ENCODE data around the gene PDGFD.

Gene PDGFD

DNA sequence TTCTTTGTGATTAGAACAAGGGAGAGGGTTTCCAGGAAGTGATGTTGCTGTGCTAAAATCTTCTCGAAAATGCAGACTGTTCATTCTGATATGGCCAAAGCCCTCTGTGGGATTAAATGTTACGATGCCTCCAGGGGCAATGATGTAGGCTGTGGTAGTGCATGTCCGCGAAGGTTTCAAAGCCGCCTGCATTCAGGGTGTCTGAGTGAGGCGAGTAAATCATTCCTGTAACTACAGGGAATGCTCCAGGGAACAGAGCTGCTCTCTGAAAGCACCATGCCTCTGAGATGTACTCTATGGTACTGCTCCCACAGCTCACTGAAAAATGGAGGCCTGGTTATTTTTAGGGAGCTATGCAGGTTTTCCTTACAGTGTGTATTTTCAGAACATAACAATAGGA, 21.2 kb downstream of the PDGFD start:
- DNase-seq, result no peak

DNA sequence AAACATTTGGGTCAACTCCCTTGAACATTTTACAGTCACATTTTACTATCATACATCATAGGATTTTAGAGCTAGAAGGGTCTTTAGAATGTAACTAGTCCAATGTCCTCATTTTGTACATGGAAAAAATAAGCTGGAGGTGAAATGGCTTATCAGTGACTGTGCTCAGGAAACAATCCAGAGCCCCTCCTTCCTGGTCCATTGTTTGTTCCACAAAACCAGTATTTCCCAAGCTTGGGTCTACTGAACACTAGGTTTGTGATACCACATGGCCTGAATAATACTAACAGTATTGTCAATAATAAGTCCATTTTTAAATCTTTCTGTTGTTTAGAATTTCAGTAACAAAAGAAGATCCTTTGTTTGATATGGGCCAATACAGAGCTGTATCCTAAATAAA, 27.1 kb downstream of the PDGFD start:
- no peak for DNase-seq

DNA sequence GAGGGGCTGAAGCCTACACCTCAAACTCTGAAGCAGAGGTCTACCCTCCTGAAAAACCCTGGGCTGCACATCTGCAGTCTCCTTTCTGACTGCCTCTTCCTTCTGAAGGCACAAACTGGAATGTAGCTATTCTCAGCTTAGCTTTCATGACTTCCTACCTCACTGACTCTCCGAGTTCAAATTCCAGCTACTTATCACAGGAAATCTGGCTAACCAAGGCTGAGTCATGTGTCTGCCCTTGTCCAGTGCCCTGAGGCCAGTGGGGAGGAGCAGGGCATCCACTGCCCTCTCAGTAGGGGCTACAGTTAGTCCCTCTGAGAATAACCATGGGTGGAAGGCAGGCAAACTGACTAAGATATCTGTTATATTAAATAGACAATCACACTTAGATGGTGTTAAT, 29.2 kb downstream of the PDGFD start:
- DNase-seq, result no peak

DNA sequence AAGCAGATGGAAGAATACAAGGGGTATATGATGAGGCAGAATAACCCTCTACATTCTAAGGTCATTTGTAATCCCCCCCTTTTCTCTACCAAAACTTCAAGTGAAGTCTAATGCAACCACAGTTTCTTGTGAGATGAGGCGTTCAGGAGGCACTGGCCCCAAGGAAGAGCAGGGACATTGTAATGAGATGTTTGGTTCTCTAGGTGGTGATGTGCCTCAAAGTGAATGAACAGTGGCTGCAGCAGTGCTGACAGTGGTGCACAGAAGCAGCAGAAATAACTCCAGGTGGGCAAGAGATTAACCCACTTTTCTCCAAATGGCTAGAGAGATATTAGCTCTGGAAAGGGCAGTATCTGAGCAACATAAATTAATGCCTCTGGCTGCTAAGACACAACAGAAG, 33.8 kb downstream of the PDGFD start:
- DNase-seq, result no peak

DNA sequence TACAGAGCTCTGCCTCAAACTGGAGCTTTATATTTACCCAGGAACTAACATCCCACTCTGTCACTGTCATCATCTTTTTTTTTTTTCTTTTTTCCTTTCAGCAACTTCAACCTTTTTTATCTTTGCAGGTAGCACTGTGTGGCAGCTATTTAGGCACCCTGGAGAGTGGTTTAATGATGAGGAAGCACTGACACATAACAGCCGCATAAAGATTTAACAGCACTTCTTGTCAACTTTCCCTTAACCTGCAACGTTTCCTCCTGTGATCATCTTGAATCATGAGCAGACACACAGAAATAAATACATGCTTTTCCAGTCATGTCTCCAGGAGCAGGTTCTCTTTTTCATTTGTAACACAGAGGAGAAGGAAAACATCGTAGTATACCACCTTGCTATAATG, 34.8 kb downstream of the PDGFD start:
- DNase-seq, result no peak

DNA sequence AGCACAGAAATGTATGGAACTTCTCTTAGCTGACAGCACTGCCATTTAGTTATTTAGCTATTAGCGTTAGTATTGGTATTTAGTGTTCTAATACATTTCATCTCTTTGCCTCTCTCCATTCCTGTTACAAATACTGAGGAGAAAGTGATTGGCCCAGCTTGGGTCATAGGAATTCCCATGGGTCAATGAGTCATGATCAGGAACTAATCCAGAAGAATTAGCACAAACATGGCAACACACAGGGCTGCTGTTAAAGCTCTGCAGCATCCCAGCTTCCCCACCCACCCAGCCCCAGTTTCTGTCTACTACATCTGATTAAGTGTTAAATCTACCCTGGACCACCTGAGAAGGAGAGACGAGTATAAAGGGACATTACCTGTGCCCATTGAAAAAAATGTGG, 36.1 kb downstream of the PDGFD start:
- no peak for DNase-seq

DNA sequence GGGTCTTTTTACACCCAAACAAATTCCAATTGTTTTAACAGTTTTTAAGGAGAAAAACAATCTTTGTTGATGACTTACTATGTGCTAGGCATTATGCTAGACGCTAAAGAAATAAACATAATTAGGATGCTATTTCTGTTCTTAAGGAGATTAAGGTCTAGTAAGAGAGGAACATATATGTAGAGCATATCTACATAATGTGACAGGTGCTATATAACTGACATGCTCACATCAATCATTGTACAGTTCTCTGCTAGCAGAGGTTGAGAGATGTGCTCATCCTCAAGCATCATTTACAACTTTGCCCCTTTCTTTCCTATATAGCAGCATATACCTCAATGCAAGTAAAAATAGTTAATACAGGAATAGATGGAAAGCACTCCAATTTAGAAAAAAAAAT, 37.5 kb downstream of the PDGFD start:
- no peak for DNase-seq

DNA sequence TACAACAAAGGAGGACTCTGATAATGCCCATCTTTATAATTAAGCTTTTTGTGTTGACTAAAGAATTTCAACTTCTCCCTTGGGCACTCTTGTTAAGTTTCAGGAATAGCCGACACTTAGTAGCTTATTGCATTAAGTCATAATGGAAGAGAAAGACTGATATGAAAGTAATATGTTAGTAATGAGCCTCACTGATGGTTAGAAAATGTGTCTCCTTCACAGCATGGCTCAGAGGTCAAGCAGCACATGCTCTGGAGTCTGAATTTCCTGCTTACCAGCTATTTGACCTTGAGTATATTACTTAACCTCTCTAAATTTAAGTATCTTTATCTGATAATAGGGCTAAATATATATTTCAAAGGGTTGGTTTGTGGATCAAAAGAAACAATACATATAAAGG, 39.0 kb downstream of the PDGFD start:
- no peak for DNase-seq

DNA sequence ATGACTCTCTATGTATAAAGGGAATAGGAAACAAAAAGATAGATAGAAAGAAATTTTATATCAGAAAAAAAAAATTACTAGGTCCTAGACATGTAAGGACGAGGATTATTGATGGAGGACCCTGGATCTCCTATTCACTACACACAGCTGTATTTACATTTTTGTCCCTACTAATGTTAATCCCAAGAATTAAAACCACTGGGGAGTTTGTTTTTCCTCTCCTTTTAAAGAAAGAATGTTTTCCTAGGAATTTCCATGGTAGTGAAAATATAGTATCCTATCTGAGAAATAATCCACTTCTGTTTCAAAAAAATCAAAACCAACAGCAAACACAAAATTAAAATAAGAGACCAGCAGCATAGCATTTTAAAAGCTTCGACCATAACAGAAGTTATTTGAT, 41.1 kb downstream of the PDGFD start:
- DNase-seq, result no peak

DNA sequence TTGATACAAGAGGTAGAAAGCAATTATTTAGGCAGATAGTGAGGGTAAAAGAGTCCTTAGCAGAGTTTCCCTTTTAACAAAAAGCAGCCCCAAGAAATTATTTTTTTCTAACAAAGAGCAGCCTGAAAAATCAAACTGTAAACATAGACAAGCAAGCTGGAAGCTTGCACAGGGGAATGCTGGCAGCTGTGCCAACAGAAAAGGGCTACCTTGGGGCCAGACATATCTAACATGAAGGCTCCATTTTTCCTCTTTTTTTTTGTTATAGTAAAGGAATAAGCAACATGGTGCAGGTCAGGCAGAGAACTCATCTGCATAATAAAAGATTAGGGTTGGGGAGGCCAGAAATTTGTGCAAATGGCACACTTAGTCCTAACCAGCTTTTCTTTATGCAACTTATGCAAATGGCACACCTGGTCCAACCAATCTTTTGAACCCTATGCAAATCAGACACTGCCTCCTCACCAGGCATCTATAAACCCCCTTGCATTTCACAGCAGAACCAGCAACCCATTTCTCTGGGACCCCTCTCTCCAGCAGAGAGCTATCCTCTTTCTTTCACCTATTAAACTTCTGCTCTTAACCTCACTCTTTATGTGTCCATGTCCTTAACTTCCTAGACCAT, 41.8 kb downstream of the PDGFD start:
- DNase-seq, result no peak

DNA sequence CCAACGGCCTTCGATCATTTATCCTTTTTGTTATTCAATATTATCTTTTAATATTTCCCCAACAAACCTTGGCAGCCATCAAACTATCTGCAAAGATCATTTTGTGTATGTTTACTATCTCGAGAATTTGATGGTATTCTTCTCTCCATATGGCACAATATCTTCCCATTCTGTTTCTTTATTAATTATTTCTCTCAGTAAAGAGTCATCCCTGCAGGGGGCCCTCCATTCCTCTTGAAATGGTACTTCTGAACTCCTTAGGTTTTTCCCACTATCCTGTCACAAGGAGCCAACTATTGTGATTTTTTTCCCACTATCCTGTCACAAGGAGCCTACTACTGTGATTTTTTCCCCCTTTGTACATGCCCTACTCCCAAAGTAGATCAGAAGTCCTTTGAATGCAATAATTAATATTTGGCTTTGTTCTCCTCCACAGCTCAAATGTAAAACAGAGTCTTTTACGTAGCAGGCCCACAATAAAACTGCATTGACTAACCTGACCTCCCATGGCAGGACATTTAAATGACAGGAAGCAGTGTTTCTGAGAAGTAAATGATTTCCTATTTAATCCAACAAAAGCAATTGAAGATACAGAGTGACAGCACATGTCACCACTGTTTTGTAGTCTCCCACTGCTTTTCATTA, 43.3 kb downstream of the PDGFD start:
- no peak for DNase-seq

DNA sequence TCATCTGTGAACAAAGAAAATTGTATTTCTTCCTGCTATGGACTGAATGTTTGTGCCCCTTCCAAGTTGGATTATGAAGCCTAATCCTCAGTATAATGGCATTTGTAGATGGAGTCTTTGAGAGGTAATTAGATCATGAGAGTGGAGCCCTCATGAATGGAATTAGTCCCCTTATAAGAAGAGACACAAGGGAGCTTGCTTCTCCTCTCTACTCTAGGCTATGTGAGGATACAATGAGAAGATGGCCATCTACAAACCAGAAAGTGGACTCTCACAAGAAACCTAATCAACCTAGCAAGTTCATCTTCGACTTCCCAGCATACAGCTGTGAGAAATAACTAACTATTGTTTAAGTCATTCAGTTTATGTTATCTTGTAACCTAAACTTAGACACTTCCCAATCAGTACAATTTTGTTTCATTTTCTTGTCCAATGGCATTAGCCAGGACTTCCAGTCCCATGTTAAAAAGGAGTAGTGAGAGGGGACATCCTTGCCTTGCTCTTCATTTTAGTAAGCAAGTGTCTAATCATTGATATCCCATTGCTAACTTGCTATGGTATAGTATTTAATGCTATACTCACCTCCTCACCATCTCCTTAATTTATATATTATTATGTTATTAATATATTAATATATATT, 45.7 kb downstream of the PDGFD start:
- DNase-seq, result no peak

DNA sequence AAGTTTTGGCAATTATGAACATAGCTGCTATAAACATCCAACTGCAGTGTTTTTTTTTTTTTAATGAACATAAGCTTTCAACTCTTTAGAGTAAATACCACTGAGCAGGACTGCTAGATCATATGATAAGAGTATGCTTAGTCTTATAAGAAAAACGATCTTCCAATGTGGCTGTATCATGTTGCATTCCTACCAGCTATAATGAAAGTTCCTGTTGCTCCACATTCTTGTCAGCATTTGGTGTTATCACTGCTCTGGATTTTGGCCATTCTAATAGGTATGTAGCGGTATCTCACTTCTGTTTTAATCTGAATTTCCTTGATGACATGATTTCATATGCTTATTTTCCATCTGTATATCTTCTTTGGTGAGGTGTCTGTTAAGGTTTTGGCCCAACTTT, 50.4 kb downstream of the PDGFD start:
- no peak for DNase-seq

DNA sequence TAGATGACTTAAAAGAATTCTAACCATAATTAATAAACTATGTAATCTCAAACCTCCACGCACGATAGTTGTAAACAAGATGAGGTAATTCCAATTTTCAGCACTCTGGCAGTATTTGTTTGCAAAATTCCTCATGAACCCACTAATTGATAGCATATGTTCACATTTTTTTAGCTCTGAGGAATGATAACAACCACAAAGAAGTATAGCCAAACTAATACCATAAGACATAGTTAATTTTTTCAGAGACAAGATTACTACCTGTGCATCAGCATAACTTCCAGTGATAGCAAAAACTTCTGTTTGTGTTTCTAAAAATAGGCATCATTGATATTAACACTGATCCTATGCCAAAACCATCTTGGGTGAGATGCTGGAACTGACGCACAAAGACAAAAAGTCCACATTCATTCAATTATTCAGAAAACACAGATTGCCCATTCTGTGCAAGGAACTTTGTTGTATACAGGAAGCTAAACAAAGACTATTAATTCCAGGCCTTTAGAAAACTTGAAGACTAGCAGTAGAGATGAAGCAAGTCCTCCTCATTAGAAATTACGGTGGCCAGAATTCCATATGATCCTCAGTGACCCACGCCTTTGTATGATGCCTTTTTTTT, 57.7 kb downstream of the PDGFD start:
- no peak for DNase-seq

DNA sequence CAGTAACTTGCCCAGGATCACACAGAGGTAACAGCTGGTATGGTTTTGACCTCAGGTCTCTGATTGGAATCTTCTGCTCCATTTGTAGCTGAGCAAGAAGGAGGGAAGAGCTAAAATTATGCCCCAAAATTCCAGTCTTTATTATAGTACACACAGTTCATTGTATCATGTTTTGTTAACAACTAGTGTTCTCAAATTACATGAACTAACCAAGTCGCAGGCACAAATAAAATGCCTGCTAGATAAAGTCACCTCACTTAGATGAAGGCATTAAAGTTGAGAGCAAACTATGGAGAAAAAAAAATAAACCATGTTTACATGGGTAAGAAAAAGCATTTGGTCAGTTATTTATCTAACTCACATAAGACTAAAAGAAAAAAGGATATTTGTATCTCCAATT, 58.8 kb downstream of the PDGFD start:
- no peak for DNase-seq

DNA sequence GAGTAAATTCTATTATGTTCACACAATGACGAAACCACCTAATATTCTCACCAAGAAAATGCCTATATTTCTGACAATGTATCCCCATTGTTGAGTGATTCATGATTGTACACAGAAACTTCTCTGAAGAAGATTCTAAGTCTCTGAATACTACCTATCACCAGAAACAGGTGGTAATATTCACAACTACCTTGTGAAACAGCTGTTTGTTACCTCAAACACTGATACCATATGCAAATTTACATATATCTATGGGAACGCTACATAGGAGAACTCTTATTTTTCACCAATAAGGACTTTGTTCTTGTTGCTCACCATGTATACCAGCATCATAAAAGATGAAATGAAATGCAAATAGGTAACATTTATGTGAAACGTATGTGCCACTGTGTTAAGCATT, 59.3 kb downstream of the PDGFD start:
- no peak for DNase-seq

DNA sequence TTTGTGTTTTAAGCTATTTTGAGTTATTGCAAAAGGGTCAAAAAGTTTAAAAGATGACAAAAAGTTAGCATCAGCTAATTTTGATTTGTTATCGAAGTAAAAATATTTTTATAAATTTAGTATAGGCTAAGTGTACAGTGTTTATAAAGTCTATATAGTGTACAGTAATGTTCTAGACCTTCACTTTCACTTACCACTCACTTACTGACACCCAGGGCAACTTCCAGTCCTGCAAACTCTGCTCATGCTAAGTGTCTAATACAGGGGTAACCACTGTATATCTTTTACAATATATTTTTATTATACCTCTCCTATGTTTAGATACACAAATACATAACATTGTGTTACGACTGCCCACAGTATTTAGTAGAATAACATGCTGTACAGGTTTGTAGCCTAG, 59.7 kb downstream of the PDGFD start:
- DNase-seq, result no peak

DNA sequence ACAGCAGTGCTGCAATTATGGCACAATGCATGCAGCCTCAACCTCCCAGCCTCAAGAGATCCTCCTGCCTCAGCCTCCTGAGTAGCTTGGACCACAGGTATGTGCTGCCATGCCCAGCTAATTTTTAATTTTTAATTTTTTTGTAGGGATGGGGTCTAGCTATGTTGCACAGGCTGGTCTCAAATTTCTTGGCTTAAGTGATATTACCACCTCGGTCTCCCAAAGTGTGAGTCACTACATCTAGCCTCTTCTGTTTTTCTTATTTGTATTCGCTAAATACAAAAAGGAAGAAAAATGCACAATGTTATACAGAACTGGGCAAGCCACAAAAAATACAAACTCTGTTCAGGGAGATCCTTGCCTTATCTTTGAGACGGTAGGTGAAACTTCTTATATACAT, 65.4 kb downstream of the PDGFD start:
- no peak for DNase-seq

DNA sequence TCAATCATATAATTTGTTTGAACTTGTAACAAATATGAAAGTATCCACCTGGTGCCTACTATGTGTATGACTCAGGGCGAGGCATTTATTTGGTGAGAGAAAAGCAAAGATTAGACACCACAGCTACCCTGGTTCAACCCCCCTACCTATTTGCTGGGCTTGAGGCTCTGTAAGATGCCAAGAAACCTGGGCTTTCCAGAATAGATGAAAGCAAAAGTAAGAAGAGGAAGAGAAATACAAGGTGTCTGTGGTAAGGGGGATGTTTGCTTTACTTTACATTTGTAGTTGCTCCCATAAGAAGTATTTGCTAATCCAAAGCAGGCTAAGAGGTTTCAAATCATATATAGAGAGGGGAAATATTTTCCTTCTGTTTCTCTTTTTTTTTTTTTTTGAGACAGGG, 65.8 kb downstream of the PDGFD start:
- DNase-seq, result no peak

DNA sequence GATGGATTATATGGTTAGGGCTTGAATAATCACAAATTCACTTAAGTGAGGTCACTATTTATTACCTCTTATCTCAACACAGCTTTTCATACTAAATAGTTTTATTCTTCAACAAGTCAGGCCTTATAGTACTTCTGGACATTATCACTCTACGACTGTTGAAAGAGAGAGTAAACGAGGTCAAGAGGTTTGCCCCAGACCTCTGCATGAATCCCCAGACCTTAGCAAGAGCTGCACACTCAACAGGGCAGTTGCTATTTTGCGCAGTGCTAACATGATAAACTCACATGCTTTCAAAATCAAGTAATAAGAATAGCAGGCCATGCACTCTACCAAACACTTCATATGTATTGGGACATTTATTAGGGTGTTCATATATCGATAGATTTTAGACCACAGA, 67.0 kb downstream of the PDGFD start:
- no peak for DNase-seq

DNA sequence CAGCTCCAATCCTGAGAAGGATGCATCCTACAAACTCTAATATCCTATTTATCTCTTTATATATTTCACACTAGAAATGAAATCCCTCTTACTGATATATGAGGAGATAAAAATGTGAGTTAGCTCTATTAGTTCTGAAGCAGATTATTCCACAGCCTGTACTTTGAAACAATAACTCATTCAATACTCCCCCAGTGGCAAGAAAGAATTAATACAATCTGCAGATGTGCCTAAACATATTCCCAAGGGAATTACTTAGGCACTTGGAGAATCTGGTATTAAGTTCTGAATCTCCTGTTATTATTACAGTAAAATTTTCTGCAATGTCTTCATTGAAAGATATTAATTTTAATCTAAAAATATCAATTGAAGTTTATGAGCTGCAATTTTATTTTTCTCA, 68.2 kb downstream of the PDGFD start:
- no peak for DNase-seq

DNA sequence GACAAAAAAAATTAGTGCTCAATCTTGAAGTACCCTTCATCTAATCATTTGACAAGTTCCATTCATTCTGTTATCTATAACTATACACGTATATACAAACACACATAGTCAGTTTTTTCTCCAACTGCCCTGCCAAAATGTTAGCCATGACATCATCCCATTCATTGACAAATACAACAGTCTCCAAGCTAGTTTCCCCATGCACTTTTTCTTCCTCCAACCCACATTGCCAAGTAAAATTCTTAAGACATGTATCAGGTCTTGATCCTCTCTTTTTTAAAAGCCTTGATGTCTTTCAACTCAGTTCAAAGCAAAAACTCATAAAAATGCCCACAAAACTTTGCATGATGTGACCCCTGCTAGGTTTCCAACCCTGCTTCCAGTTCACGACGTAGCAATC, 69.4 kb downstream of the PDGFD start:
- no peak for DNase-seq

DNA sequence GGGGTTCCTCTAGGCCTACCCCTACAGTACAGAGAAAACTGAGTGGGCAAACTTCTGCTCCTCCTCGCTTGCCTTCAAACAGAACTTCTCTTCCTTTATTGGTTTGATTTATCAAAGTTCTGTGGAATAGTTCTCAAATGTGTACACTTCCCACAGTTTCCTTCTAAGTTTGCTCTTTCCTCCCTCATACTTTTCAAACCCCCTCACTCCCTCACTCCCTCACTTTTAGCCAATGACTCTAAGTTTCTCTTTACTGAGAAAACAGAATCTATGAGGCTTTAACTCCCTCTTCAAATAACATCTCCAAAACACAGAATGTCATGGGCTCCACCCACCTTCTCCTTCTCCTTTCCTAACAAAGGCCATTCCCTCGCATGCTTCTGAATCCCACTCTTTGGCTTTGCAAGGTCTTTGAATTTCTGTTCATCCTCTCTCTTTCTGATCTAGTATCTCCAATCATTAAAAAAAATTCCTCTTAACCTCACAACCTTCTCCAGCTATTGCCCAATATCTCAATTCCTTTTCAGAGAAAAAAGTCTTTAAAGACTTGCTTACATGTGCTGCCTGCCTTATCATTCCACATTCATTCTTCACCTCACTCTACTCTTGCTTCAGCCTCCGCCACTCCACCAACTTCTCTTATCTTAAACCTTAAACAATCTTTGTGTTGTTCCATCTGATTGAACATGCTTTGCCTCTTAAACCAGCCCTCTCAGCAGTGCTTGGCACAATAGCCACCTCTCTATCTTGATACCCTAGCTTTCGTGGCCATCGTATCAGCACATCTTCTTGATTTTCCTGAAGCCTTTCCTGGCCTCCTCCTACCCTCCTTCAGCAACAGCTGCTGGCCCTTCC, 70.3 kb downstream of the PDGFD start:
- DNase-seq, result no peak
